ENCODE measurements around the gene CCDC192. TPM values are rescaled to one million over a fixed set of nuclear protein-coding genes. Genes with fewer than 3 reads are reported as not detected.

Gene CCDC192
- total and polyA plus RNA-seq, 2 of the 4 experiments (the other 2 are of a cell fraction), result not detected

GRCh38 chr5:127871503-127872153 is 168.4 kb downstream of the CCDC192 start:
- intact Hi-C loops (cut with micrococcal nuclease) (no loop called here), in situ Hi-C loops (cut with MboI; ENCODE audit: low sequenced_read_pairs) (no loop called here), dilution Hi-C loops (cut with HindIII; ENCODE audit: low sequenced_read_pairs, unreplicated experiment) (no loop called here)
- Histone ChIP-seq H2BK20ac (ENCODE audit: low read depth, low read length) (no peak overlapping the region), H3K9me1 (ENCODE audit: insufficient read depth, low read length) (peaks cover 3% of the 10 kb centered on the region), H3K14ac (replicated peaks; ENCODE audit: low read depth, low read length) (no peak overlapping the region), H3K4me3 (ENCODE audit: insufficient read depth, low read depth, low read length) (no peak overlapping the region), H2BK120ac (ENCODE audit: low read depth, low read length) (no peak overlapping the region), H3K9ac (ENCODE audit: low read depth, low read length) (no peak overlapping the region), H3K56ac (ENCODE audit: extremely low read depth, insufficient read depth, low read length) (no peak overlapping the region), H2AFZ (replicated peaks; ENCODE audit: low read length, poor library complexity) (no peak overlapping the region), H3K9me3 (ENCODE audit: control insufficient read depth, insufficient read depth, low read length) (no peaks in the 10 kb centered on the region), H4K91ac (ENCODE audit: insufficient read depth, low read depth, low read length) (no peak overlapping the region), H2AK5ac (ENCODE audit: low read depth, low read length) (no peak overlapping the region), H2BK15ac (ENCODE audit: low read depth, low read length) (no peak overlapping the region), H3K23ac (ENCODE audit: low read depth, low read length) (no peak overlapping the region), H4K20me1 (ENCODE audit: insufficient read depth, low read length) (no peaks in the 10 kb centered on the region), H2AK9ac (replicated peaks; ENCODE audit: low read depth, low read length, poor library complexity) (no peak overlapping the region), H3K18ac (ENCODE audit: low read depth, low read length) (no peak overlapping the region), H3K27ac (ENCODE audit: insufficient read depth, low read length) (no peak overlapping the region), H3K4ac (ENCODE audit: low read depth, low read length) (no peak overlapping the region), H4K5ac (ENCODE audit: low read depth, low read length) (no peak overlapping the region), H3K79me1 (ENCODE audit: low read depth in 1 of 2, low read length in 2 of 2) (no peaks in the 10 kb centered on the region), H3K36me3 (ENCODE audit: control insufficient read depth, insufficient read depth, low read length) (no peaks in the 10 kb centered on the region), H4K8ac (ENCODE audit: low read depth in 2 of 2, low read length in 2 of 2) (no peak overlapping the region), H3K4me2 (ENCODE audit: low read depth, low read length) (no peak overlapping the region), H2BK5ac (ENCODE audit: low read depth, low read length, poor library complexity, severe bottlenecking) (no peak overlapping the region), H3K4me1 (ENCODE audit: control insufficient read depth, insufficient read depth, low read length) (0 out of 2 replicates have a peak, but pooled peaks cover 2% of the 10 kb centered on the region), H3K27me3 (ENCODE audit: control insufficient read depth, insufficient read depth, low read length) (no peaks in the 10 kb centered on the region)
- whole genome bisulfite sequencing, 2 experiments (ENCODE audit: extremely low coverage in 2 of 2, insufficient read length in 1 of 2), result 80% methylated on average over 1 of the region's 8 CpGs; no CpG with 5 or more reads in 1 of the 2 experiments
- ChIA-PET CTCF (interaction anchor here (0.6 to 1.8 kb wide), 3 partner anchors 123 to 330 kb away, joined by 3 to 5 read pairs (median 4); no protein-coding TSS in a partner anchor), POLR2A (ENCODE audit: unreplicated experiment) (no interaction called here)
- ATAC-seq (ENCODE audit: low read depth), result no peak
- no TSS peak for BruUV-seq (replicated peaks)
- DNase-seq, result no peak
- TF ChIP-seq MAFK (IDR thresholded peaks at IDR 0.05; ENCODE audit: low read depth, low read length) (no peak), POLR2A (IDR thresholded peaks at IDR 0.05; ENCODE audit: low read depth, low read length) (no peak), MXI1 (IDR thresholded peaks at IDR 0.05; ENCODE audit: borderline replicate concordance, low read depth, low read length) (no peak), RFX5 (IDR thresholded peaks at IDR 0.05; ENCODE audit: low read depth, low read length) (no peak), BHLHE40 (IDR thresholded peaks at IDR 0.05; ENCODE audit: low read depth, low read length) (no peak), ELK1 (IDR thresholded peaks at IDR 0.05; ENCODE audit: borderline replicate concordance, low read depth, low read length) (no peak), CTCF (conservative IDR thresholded peaks at IDR 0.05; ENCODE audit: low read depth, low read length) (no peak), RAD21 (IDR thresholded peaks at IDR 0.05; ENCODE audit: low read length) (no peak), USF2 (IDR thresholded peaks at IDR 0.05; ENCODE audit: low read depth, low read length) (no peak), CEBPB (IDR thresholded peaks at IDR 0.05; ENCODE audit: low read depth, low read length) (no peak), NFE2L2 (IDR thresholded peaks at IDR 0.05; ENCODE audit: low read depth, low read length) (no peak), MAZ (IDR thresholded peaks at IDR 0.05; ENCODE audit: borderline replicate concordance, low read depth, low read length) (no peak), CHD1 (IDR thresholded peaks at IDR 0.05; ENCODE audit: low read depth, low read length) (no peak)

Data from IMR-90 (cell line).